NCI-H345 treated with DMSO at 0.1 percent for 48 hours (cell line): ENCODE results near the gene KRTAP4-8.
"Not testable (repeated sequence)": the region's sequence is repeated elsewhere in the genome, so short reads cannot be mapped to it uniquely, and the experiment has no call there.

Experiments used
- DNase-seq: peaks from one replicate; lab custom pipeline; 2025; ENCODE audit not compliant: unreplicated experiment; lab: John Stamatoyannopoulos, UW

The KRTAP4-8 gene

GRCh38 chr17:41065829-41066624 is 31.9 kb downstream of the KRTAP4-8 start, which contains the start of gene KRTAP2-4:
KRTAP2-4 (minus strand) TSS chr17:41065879; CDS start chr17:41065845, 34 bp downstream.
- DNase-seq, result no peak

DNA sequence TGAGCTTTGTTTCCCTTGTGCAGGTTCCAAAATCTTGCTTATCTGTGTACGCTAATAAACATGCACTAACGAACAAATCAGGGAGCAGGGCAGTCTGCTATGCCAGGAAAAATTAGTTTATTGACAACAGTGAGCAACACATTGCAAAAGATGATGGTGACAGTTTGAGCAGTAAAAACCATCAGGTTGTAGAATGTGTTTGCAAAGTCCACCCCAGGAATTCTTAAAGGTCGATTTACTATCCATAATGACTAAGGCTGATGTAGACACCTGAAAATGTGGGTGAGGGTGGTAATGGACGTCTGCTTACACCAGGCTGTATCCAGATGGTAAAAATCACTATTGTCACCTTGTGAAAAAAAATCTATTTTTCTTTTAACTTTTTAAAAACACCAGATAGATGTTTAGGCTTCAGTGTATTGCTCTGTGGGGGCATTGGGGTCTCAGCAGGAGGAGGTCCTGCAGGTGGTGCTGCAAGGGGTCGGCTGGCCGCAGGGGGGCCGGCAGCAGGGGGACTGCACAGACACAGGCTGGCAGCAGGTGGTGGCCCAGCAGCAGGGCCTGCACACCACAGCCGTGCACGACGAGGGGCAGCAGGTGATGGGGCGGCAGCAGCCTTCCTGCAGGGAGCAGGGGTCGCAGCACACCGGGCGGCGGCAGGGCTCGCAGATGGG is 32.8 kb downstream of the KRTAP4-8 start:
- not testable (repeated sequence) for DNase-seq

- no peak for DNase-seq
These were observed 33.6 kb downstream of the KRTAP4-8 start for GRCh38 chr17:41064301-41064700.

DNA sequence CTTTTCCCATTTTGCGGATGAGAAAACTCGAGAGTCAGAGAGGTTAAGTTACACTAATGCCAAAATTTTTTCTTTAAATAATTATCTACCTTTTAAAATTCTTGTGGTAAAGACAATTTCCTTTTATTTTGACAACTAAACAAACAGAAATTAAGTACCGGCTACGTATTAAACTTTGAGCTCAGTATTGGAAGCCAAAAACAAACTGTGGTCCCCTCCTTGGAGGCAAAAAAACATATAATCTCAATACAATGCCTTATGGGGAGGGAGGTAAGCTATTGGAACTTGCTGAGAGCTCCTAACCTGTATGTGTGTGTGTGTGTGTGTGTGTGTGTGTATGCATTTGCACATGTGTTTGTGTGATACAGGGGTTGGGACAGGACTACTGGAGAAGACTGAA is 34.5 kb downstream of the KRTAP4-8 start:
- DNase-seq, result no peak

DNA sequence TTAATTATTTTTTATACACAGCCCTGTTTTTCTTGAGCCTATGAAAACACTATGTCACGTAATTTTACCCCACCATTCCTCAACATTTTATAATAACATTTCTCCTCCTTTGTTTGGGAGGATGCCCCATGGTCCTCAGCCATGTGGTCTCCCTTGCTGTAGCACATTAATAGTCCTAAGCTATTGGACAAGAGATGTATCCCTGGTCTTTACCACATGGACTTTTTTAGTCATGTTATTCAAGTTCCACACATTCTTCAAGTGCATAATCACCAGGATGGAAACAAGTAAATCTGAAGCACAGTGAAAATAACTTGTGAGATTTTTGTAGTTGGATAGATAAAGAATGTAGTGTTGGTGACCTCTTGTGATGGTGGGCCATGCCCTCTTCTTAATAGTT is 36.0 kb downstream of the KRTAP4-8 start:
- DNase-seq, result no peak

DNA sequence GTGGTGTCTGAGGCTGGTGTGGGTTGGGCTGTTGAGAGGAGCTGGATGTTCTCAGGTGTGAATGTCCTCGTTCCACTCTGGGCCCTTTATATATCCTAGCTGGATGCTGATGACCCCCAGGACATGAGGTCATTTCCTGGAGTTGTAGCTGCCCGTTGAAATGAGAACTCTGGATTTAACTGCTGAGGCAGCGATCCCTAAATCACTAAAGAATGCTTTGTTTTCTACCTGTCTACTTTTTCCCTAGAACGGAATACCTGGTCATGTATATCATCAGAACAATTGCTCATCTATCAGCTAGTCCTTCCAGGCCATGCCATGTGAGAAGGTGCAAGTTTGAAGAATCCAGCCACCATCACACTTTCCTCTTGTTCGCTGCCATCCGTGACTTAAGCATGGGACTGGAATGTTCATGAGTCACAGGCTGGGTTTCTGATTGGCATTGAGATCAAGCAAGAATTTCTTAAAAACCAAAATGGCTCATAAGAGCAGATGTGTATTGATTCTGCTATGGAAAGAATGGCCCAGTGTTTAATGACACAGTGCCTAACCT is 37.8 kb downstream of the KRTAP4-8 start, which contains the start of gene KRTAP2-3:
Gene KRTAP2-3 (minus strand): TSS at position 63 of the 553 bp plus-strand sequence. CDS start 64 bp downstream, outside the sequence.
- no peak for DNase-seq

DNA sequence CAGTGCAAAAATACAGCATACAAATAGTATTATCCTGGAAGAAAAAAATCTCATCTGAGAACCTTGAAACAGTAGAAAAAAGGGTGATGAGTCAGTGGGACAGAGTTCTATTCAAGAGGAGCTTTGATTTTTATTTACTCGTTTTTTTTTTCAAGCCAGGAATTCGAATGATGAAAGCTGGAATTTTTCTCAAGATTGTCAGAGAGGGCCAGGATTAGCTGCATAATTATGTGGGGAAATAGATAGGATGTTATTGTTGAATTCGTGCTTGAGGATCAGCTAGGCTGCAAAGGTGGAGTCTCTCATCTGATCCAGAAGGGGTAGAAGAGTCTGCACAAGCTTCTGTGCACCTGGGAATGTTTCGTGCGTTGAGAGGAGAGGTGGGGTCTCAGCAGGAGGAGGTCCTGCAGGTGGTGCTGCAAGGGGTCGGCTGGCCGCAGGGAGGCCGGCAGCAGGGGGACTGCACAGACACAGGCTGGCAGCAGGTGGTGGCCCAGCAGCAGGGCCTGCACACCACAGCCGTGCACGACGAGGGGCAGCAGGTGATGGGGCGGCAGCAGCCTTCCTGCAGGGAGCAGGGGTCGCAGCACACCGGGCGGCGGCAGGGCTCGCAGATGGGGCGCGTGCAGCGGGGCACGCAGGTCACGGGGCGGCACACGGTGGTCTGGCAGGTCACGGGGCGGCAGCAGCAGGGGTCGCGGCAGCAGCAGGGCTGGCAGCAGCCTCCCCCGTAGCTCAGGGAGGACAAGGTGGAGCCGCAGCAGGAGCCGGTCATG is 38.5 kb downstream of the KRTAP4-8 start:
- not testable (repeated sequence) for DNase-seq

- DNase-seq, result no peak
These were observed 39.2 kb downstream of the KRTAP4-8 start for GRCh38 chr17:41058741-41059140.

GRCh38 chr17:41057547-41057946 is 40.4 kb downstream of the KRTAP4-8 start:
- no peak for DNase-seq

DNA sequence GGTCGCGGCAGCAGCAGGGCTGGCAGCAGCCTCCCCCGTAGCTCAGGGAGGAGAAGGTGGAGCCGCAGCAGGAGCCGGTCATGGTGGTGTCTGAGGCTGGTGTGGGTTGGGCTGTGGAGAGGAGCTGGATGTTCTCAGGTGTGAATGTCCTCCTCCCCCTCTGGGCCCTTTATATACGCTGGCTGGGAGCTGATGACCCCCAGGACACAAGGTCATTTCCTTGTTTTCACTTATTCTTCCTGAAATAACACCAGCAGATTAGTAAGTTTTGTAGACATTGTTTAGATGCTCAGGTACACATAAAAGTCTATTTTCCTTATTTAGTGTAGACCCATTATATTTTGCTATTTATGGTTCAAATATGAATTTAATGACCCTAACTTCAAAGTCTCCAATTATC is 42.8 kb downstream of the KRTAP4-8 start, which contains the start of gene KRTAP2-2:
Gene KRTAP2-2 (minus strand): TSS at position 101 of the 400 bp plus-strand sequence. CDS start 19 bp downstream, at position 82.
- not testable (repeated sequence) for DNase-seq

GRCh38 chr17:41054556-41054955 is 43.4 kb downstream of the KRTAP4-8 start:
- DNase-seq, result not testable (repeated sequence)

GRCh38 chr17:41054025-41054424 is 43.9 kb downstream of the KRTAP4-8 start:
- no peak for DNase-seq

- DNase-seq, result no peak
These were observed 45.4 kb downstream of the KRTAP4-8 start for GRCh38 chr17:41052566-41052965.

DNA sequence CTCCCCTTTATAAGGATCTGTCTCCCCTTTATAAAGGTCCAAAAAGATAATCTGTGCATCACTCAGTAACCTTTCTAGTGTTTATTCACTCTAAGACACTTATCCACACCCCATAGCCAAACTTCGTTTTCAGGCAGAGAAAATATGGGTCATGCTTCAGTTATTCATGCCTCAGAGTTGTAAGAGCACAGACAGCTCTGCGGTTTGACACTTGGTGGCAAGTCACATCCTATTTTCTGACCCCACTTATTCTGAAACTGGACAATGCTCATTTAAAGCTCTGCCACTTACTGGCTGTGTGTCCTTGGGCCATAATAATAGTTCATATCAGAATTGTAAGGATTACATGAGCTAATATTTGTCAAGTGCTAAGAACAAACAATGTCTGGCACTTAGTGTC is 48.8 kb downstream of the KRTAP4-8 start:
- no peak for DNase-seq

DNA sequence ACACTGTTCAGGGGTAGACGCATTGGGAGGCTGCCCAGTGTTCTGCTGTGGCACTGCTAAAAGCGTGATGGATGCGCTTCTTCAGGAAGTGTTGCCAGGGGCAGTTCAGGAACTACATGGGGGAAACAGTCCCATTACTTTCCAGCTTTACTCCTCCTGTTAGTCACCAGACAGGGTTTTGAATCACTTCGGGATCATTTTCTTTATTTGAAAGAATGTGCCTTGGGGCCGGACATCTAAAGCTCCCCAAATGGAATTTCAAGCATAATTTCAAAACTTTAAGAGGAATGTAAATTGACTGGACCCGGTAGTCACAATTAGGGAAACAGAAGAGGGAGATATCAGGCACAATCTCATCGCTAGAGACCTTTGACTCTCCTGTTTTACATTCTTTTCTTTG is 49.5 kb downstream of the KRTAP4-8 start:
- no peak for DNase-seq
